HCT116 (cell line): Measurements from ENCODE around the gene CAMK2D. TPM values are rescaled to one million over a fixed set of nuclear protein-coding genes. Genes with fewer than 3 reads are reported as not detected.

Source experiments
- ATAC-seq: fragments of 200-7000 bp; cut with Tn5 transposase; 2 replicates; pipeline ENCODE4 v1.9.1; 2020; ENCODE audit warnings: mild to moderate bottlenecking, moderate library complexity
- BruUV-seq: library from RNA; stranded (reverse); fragments of 400-500 nt; replicated peaks from 2 replicates; lab custom pipeline; 2021; lab: Mats Ljungman, UMichigan
- CTCF ChIA-PET: fragments of 300-600 bp; sonication (Branson Sonifier 250); formaldehyde crosslinking; loops from one replicate; lab custom pipeline; 2021; ENCODE audit warnings: antibody characterized with exemption; lab: Charles Lee
- POLR2A ChIA-PET: fragments of 300-600, 350-600 bp; sonication (Branson Sonifier 250); formaldehyde crosslinking; loops from one replicate; lab custom pipeline; 2021; ENCODE audit warnings: antibody characterized with exemption; lab: Charles Lee
- RAD21 ChIA-PET, 2 experiments: fragments of 300-600 bp; sonication (Branson Sonifier 250); formaldehyde crosslinking; loops; one replicate each; lab custom pipeline; 2023; ENCODE audit warnings: low total read pairs in 2 of 2; ENCODE audit not compliant: uncharacterized antibody in 2 of 2, unreplicated experiment in 2 of 2, low non-redundant PET in 1 of 2; lab: Charles Lee
- DNase-seq: peaks from one replicate; pipeline ENCODE4 v3.0.0-alpha.2; 2010; ENCODE audit warnings: low read depth, low spot score
- H2AFZ ChIP-seq: fragments of 200-600 bp; shearing (Covaris generic), sonication (generic); 2 replicates; pipeline ENCODE4 v1.6.1; 2017; ENCODE audit warnings: low read depth, mixed run types, mixed read lengths, antibody characterized with exemption, low read length; ENCODE audit not compliant: poor library complexity, severe bottlenecking
- H3K27ac ChIP-seq: 2 replicates; pipeline ENCODE4 v1.5.1; 2012; ENCODE audit warnings: low read depth, low read length
- H3K27me3 ChIP-seq: fragments of 200-600 bp; sonication (generic); 2 replicates; pipeline ENCODE4 v1.6.1; 2016; ENCODE audit warnings: mixed run types, low read length, mixed read lengths; ENCODE audit not compliant: insufficient read depth
- H3K36me3 ChIP-seq, 2 experiments: fragments of 200-500 bp in 1 of 2; fragments of 200-600 bp in 1 of 2; sonication (Bioruptor generic) in 1 of 2; sonication (generic) in 1 of 2; 2 replicates each; pipeline versions ENCODE4 v1.5.1 to v1.6.1; 2014 to 2016; ENCODE audit warnings: low read length in 2 of 2, inconsistent platforms in 1 of 2, mixed read lengths in 1 of 2, mixed run types in 1 of 2; ENCODE audit not compliant: insufficient read depth in 2 of 2, control insufficient read depth in 1 of 2
- H3K4me1 ChIP-seq, 2 experiments: fragments of 200-600 bp in 1 of 2; sonication (generic) in 1 of 2; 2 replicates each; pipeline versions ENCODE4 v1.5.1 to v1.6.1; 2012 to 2017; ENCODE audit warnings: low read length in 2 of 2, inconsistent platforms in 1 of 2, mild to moderate bottlenecking in 1 of 2, mixed read lengths in 1 of 2, mixed run types in 1 of 2, moderate library complexity in 1 of 2; ENCODE audit not compliant: insufficient read depth in 2 of 2, control insufficient read depth in 1 of 2
- H3K4me2 ChIP-seq: fragments of 200-600 bp; sonication (generic); 2 replicates; pipeline ENCODE4 v1.6.1; 2017; ENCODE audit warnings: mixed run types, low read length, mixed read lengths
- H3K4me3 ChIP-seq, 2 experiments: fragments of 200-600 bp in 1 of 2; sonication (generic) in 1 of 2; replicated peaks in 1 of 2; 2 replicates each; pipeline ENCODE4 v1.5.1; 2011 to 2016; ENCODE audit warnings: low read length in 2 of 2, control low read depth in 1 of 2, low read depth in 1 of 2, mild to moderate bottlenecking in 1 of 2, mixed read lengths in 1 of 2, mixed run types in 1 of 2
- H3K79me2 ChIP-seq: fragments of 200-600 bp; sonication (generic); 2 replicates; pipeline ENCODE4 v1.6.1; 2017; ENCODE audit warnings: mild to moderate bottlenecking, mixed run types, low read length, moderate library complexity, mixed read lengths; ENCODE audit not compliant: insufficient read depth
- H3K9ac ChIP-seq: fragments of 200-600 bp; sonication (generic); 2 replicates; pipeline ENCODE4 v1.6.1; 2016; ENCODE audit warnings: low read length, mixed read lengths
- H3K9me2 ChIP-seq: fragments of 200-600 bp; sonication (generic), shearing (Covaris generic); 2 replicates; pipeline ENCODE4 v1.6.1; 2017; ENCODE audit warnings: mixed run types, mild to moderate bottlenecking, moderate library complexity; ENCODE audit not compliant: insufficient read depth
- H3K9me3 ChIP-seq, 2 experiments: fragments of 200-500 bp in 1 of 2; fragments of 200-600 bp in 1 of 2; sonication (Bioruptor generic) in 1 of 2; sonication (generic) in 1 of 2; 2 replicates each; pipeline ENCODE4 v1.6.1; 2014 to 2017; ENCODE audit warnings: low read length in 2 of 2, mixed read lengths in 2 of 2, inconsistent platforms in 1 of 2, low read depth in 1 of 2, mild to moderate bottlenecking in 1 of 2, mixed run types in 1 of 2, moderate library complexity in 1 of 2; ENCODE audit not compliant: control insufficient read depth in 1 of 2, insufficient read depth in 1 of 2
- H4K20me1 ChIP-seq: fragments of 200-600 bp; sonication (generic), shearing (Covaris generic); 2 replicates; pipeline ENCODE4 v1.6.1; 2017; ENCODE audit warnings: mixed run types, mild to moderate bottlenecking, moderate library complexity; ENCODE audit not compliant: insufficient read depth
- CBX3 ChIP-seq: IDR thresholded peaks from 2 replicates; pipeline ENCODE4 v1.6.1; 2012; ENCODE audit warnings: low read depth
- CEBPB ChIP-seq: IDR thresholded peaks from 2 replicates; pipeline ENCODE4 v1.6.1; 2012; ENCODE audit warnings: low read depth
- EZH2 ChIP-seq: fragments of 200-600 bp; sonication (generic); IDR thresholded peaks from 2 replicates; pipeline ENCODE4 v1.6.1; 2017; ENCODE audit warnings: antibody characterized with exemption, mixed run types
- POLR2A ChIP-seq: IDR thresholded peaks from 2 replicates; pipeline ENCODE4 v1.7.0; 2011; ENCODE audit warnings: borderline replicate concordance; ENCODE audit not compliant: insufficient read depth, insufficient read length; ENCODE audit errors: extremely low read depth
- POLR2AphosphoS5 ChIP-seq: IDR thresholded peaks from 2 replicates; pipeline ENCODE4 v1.6.1; 2011; ENCODE audit warnings: mild to moderate bottlenecking, low read depth, low read length, moderate library complexity
- RAD21 ChIP-seq: IDR thresholded peaks from 2 replicates; pipeline ENCODE4 v1.6.1; 2012; ENCODE audit warnings: low read depth, mild to moderate bottlenecking
- SIN3A ChIP-seq: IDR thresholded peaks from 2 replicates; pipeline ENCODE4 v1.6.1; 2012; ENCODE audit warnings: low read depth
- SP1 ChIP-seq: IDR thresholded peaks from 2 replicates; pipeline ENCODE4 v1.6.1; 2012; ENCODE audit warnings: low read depth
- SRF ChIP-seq: IDR thresholded peaks from 2 replicates; pipeline ENCODE4 v1.6.1; 2012; ENCODE audit warnings: low read depth
- YY1 ChIP-seq: IDR thresholded peaks from 2 replicates; pipeline ENCODE4 v1.6.1; 2011; ENCODE audit warnings: low read length, low read depth, moderate library complexity, mild to moderate bottlenecking; ENCODE audit not compliant: insufficient replicate concordance; ENCODE audit errors: extremely low read depth
- ZNF274 ChIP-seq: fragments of 200-500 bp; sonication (Bioruptor generic); IDR thresholded peaks from 2 replicates; pipeline ENCODE4 v1.6.1; 2014; ENCODE audit warnings: mild to moderate bottlenecking, low read depth, low read length, inconsistent platforms
- intact Hi-C: fragments of 100-400 bp; cut with micrococcal nuclease; formaldehyde crosslinking; loops from 2 replicates; pipeline ENCODE4 v1.10.0; 2022
- total RNA-seq: library from RNA; stranded (reverse); gene quantifications from one replicate; pipeline ENCODE4 v1.2.1, GENCODE V29; 2021; ENCODE audit not compliant: unreplicated experiment
- TF ChIP-seq, protein P1 (sequence below), 3 experiments: fragments of 200-600 bp in 1 of 3; sonication (generic) in 1 of 3; IDR thresholded peaks in 2 of 3; conservative IDR thresholded peaks in 1 of 3; 2 replicates each; pipeline ENCODE4 v1.5.1; 2012 to 2017; ENCODE audit warnings: low read depth in 2 of 3, low read length in 2 of 3, antibody characterized with exemption in 1 of 3, borderline replicate concordance in 1 of 3, control low read depth in 1 of 3, mild to moderate bottlenecking in 1 of 3, mixed read lengths in 1 of 3, mixed run types in 1 of 3, moderate library complexity in 1 of 3; ENCODE audit not compliant: insufficient read depth in 1 of 3
- TF ChIP-seq, protein P2 (sequence below): IDR thresholded peaks from 2 replicates; pipeline ENCODE4 v1.6.1; 2012
- TF ChIP-seq, protein P3 (sequence below): IDR thresholded peaks from 2 replicates; pipeline ENCODE4 v1.6.1; 2012
- TF ChIP-seq, protein P4 (sequence below): IDR thresholded peaks from 2 replicates; pipeline ENCODE4 v1.6.1; 2011; ENCODE audit warnings: mild to moderate bottlenecking, low read length, moderate library complexity; ENCODE audit not compliant: insufficient replicate concordance; ENCODE audit errors: extremely low read depth

CAMK2D gene
- total RNA-seq, 1 experiment from 2014 or later, result 67.0 TPM

DNA sequence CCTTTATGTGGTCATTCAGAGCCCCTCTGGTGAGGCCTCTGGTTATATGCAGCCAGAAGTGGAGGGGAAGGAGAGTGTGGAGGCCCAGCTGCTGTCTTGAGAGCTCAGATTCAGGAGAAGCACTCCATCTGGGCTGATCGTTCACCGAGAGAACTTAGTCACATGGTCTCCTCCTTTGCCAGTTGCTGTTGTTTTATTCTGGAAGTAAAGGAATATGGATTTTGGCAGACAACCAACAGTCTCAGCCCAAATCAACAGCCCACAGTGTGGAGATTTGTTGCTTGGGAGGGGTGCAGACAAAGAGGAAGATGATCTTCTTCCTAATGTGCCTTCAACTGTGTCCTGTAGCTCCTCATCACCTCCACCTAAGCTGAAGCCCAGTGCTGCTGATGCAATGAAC is 356.7 kb downstream of the CAMK2D start:
- Histone ChIP-seq H3K4me1 (no peaks in the 10 kb centered on the region), H3K9me2 (no peaks in the 10 kb centered on the region), H3K9me3 (no peaks in the 10 kb centered on the region), H4K20me1 (no peaks in the 10 kb centered on the region), H2AFZ (no peak overlapping the region), H3K4me2 (no peak overlapping the region), H3K36me3 (no peaks in the 10 kb centered on the region), H3K27ac (no peak overlapping the region), H3K9ac (no peak overlapping the region), H3K4me3 (no peak overlapping the region), H3K79me2 (no peaks in the 10 kb centered on the region), H3K27me3 (no peaks in the 10 kb centered on the region)
- RAD21 ChIA-PET, result no interaction called here
- CTCF ChIA-PET, result no interaction called here
- POLR2A ChIA-PET, result no interaction called here
- no TSS peak for BruUV-seq
- intact Hi-C loops, result no loop called here
- ATAC-seq (no peak), DNase-seq (no peak)
- no peak for TF ChIP-seq SP1
- TF ChIP-seq, protein P1, sequence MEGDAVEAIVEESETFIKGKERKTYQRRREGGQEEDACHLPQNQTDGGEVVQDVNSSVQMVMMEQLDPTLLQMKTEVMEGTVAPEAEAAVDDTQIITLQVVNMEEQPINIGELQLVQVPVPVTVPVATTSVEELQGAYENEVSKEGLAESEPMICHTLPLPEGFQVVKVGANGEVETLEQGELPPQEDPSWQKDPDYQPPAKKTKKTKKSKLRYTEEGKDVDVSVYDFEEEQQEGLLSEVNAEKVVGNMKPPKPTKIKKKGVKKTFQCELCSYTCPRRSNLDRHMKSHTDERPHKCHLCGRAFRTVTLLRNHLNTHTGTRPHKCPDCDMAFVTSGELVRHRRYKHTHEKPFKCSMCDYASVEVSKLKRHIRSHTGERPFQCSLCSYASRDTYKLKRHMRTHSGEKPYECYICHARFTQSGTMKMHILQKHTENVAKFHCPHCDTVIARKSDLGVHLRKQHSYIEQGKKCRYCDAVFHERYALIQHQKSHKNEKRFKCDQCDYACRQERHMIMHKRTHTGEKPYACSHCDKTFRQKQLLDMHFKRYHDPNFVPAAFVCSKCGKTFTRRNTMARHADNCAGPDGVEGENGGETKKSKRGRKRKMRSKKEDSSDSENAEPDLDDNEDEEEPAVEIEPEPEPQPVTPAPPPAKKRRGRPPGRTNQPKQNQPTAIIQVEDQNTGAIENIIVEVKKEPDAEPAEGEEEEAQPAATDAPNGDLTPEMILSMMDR (IDR thresholded peaks at IDR 0.05 in 2 of 3, conservative IDR thresholded peaks at IDR 0.05 in 1 of 3; ENCODE audit: borderline replicate concordance in 1 of 3, insufficient read depth in 1 of 3, low read depth in 2 of 3, low read length in 2 of 3), result no peak
- TF ChIP-seq, protein P2, sequence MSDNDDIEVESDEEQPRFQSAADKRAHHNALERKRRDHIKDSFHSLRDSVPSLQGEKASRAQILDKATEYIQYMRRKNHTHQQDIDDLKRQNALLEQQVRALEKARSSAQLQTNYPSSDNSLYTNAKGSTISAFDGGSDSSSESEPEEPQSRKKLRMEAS, result no peak

DNA sequence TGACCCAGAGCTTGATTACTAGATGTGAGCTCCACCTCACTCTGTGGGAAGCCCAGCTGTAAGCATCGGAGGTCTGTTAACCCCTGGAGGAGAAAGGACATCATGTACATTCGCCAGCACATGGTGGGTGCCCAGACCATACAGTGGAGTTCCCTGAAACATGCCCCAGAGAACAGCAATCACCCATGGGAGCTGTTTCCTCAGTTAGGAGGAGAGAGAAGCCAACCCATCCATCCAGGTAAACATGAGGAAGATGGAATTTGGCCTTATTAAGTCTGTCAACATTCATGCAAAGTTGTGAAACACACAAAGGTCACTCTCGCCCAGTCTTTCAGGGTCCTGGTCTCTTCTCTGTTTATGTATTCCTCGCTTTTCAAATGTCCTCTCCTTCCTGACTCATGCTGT is 357.4 kb downstream of the CAMK2D start:
- intact Hi-C loops, result no loop called here
- H3K4me3 ChIP-seq, result no peak overlapping the region
- H3K4me1 ChIP-seq, result no peaks in the 10 kb centered on the region; a peak in 1 of 4 replicates
- RAD21 ChIA-PET, result no interaction called here
- H2AFZ ChIP-seq, result no peak overlapping the region
- H3K9me3 ChIP-seq, result no peaks in the 10 kb centered on the region
- no peak overlapping the region for H3K27ac ChIP-seq
- BruUV-seq, result no TSS peak
- no peaks in the 10 kb centered on the region for H3K9me2 ChIP-seq
- TF ChIP-seq POLR2A (no peak), ZNF274 (no peak), CEBPB (no peak), SRF (no peak), SIN3A (no peak), EZH2 (no peak), CBX3 (no peak), POLR2AphosphoS5 (no peak), RAD21 (no peak), YY1 (no peak)
- TF ChIP-seq, protein P3, sequence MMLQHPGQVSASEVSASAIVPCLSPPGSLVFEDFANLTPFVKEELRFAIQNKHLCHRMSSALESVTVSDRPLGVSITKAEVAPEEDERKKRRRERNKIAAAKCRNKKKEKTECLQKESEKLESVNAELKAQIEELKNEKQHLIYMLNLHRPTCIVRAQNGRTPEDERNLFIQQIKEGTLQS, result no peak
- TF ChIP-seq, protein P4, sequence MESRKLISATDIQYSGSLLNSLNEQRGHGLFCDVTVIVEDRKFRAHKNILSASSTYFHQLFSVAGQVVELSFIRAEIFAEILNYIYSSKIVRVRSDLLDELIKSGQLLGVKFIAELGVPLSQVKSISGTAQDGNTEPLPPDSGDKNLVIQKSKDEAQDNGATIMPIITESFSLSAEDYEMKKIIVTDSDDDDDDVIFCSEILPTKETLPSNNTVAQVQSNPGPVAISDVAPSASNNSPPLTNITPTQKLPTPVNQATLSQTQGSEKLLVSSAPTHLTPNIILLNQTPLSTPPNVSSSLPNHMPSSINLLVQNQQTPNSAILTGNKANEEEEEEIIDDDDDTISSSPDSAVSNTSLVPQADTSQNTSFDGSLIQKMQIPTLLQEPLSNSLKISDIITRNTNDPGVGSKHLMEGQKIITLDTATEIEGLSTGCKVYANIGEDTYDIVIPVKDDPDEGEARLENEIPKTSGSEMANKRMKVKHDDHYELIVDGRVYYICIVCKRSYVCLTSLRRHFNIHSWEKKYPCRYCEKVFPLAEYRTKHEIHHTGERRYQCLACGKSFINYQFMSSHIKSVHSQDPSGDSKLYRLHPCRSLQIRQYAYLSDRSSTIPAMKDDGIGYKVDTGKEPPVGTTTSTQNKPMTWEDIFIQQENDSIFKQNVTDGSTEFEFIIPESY, result no peak
- H3K27me3 ChIP-seq, result no peaks in the 10 kb centered on the region
- no peak for DNase-seq
- H3K79me2 ChIP-seq, result no peaks in the 10 kb centered on the region
- no peaks in the 10 kb centered on the region for H4K20me1 ChIP-seq
- no peak overlapping the region for H3K4me2 ChIP-seq
- H3K36me3 ChIP-seq, result no peaks in the 10 kb centered on the region
- no peak overlapping the region for H3K9ac ChIP-seq
- ATAC-seq, result no peak
- POLR2A ChIA-PET, result no interaction called here
- CTCF ChIA-PET, result no interaction called here
